Hypothalamus (tissue), 51 donors: ENCODE measurements around the gene CACNB4.
A peak's percentile ranks its signal among the peaks of the same experiment; 100 is the strongest.
"Not testable (repeated sequence)": the region's sequence is repeated elsewhere in the genome, so short reads cannot be mapped to it uniquely, and the experiment has no call there.

Source experiments
- DNase-seq, 51 donors: peaks; one replicate each; lab custom pipeline; 2025; lab: John Stamatoyannopoulos, UW

Gene CACNB4

DNA sequence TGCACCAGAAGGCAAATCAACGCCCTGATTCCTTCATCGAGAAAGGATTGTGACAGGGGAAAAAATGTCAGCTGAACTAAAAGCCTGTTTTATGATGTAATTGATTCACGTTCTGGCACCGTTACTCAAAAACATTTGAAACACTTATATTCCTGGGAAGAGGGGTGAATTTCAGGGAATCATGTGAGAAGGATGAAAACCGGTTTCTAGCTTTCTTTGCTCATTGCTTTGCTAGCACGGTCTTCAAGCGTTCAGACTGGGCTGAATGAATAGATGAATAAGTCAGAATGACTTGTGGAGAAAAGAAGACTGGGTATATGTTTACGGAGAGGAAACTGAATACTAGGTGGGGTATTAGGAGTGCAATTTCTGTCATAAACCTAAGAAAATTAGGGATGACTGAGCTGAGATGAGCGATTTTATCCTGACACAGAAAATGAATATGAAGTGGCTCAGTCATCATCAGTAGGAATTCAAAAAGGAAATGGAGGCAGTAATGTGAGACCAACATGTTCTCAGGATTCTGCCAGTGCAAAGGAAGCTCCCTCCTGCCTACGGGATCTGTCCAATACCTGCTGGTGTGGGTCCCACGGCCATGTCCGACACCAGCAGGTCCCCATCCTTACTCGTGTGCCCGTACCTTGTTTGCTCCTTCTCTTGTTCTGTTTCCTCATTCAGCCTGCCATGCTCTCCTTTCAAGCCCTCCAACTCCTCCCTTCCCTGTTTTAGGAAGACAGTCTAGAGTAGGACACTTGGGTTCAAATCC lies 146.0 kb downstream of the CACNB4 start:
- no peak for DNase-seq

DNA sequence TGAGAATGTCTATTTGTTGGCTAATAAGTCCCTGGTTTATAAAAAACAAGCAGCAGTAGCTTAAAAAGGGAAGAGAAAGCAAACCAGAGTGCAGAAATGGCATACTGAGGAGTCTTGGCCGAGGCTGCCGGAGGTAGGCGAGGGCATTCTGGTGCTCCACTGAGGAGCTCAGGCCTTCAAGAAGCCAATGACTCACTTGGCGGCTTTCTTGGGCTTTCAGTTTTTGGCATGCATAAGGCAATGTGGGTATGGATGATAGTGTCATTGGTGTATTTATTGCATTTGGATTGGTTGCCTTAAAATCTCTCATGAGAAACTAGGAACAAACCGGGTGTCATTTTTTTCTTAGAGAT lies 151.1 kb downstream of the CACNB4 start:
- DNase-seq = peak in 20 of 51 donors; percentile 11 to 60 (median 34)

DNA sequence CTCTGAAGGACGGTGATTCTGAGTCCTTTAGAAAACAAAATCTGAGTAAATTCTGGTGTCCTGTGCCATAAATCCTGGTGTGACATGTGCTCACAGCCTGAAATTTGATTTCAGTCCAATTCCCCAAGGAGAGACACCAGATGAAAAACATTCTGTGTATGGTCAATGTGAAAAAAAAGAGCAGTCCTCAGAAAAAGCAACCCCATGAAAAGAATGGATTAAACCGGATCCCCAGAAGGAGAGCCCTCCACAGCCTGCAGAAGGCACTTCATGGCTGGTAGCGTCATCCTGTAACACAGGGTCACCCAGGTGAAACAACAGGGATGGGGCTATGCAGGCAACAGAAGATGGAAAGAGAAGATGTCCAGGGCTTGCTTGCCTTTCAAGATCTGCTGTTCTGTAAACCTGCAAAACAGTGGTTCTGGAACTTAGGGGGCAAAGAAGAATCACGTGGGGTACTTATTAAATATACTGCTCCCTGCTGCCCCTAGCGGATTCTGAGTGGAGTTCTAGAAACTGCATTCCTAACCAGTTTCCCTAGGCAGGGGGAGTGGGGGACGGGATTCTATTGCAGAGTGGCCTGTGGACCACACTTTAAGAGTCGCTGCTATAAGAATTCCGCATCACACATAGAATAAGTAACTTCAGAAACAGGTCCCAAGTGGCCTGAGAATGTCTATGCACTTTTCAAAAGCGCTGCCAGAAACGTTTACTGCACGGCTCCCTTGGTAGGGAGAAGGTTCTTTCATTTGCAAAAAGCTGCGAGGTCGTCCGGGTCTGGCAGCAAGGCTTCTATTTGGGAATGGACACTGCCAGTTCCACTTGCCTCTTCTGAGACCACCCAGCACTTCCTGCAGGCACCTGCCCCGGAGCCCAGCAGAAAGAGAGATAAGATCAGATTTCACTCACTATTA lies 151.7 kb downstream of the CACNB4 start:
- DNase-seq = peak in 15 of 51 donors; percentile 7 to 42 (median 20)

DNA sequence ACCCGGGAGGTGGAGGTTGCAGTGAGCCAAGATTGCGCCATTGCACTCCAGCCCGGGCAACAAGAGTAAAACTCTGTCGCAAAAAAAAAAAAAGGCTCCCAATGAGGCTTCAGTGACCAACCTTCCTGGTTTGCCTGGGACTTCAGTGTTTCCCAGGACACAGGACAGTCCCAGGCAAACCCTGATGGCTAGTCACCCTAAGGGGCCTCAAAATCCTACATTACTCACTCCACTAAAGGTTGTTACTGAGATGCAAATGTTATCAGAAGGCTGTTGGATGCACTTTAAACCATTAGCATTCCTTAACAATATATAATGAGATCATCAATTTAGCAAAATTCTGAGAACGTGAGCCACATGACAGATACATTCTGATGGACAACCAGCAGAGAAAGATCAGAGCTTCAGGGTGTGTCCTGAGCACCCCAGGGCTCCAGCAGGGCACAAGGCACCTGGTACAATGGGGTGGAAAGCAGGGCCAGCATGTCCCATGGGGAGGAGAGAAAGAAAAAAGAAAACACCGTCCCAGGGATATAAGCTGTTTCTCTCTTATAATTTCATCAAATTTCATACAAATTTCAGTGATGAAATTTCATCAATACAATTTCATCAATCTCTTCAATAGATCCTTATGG lies 152.5 kb downstream of the CACNB4 start:
- DNase-seq = no peak

DNA sequence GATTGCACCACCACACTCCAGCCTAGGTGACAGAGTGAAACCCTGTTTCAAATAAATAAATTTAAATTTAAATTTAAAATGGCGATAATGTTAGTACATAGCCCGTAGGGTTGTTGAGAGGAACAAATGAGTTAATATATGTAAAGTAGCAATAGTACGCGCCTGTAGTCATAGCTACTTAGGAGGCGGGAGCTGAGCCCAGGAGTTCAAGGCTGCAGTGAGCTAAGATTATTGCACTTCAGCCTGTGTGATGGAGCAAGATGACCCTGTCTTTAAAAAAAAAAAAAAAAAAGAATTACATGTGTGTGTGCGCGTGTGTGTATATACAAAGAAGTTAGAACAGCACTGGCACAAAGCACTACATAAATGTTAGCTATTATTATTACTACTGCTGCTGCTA lies 153.2 kb downstream of the CACNB4 start:
- no peak for DNase-seq

DNA sequence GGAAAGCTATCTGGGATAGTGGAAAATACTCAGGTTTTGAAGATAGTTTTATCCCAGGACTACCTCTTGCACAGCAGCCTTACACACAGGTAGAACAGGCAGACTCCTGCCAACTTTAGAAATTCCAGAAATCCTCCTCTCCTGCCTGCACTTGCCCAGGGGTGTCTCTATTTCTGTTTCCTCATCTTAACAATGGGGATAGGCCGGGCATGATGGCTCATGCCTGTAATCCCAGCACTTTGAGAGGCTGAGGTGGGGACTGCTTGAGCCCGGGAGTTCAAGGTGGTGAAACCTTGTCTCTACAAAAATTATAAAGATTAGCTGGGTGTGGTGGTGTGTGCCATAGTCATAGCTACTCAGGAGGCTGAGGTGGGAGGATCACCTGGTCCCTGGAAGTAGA lies 153.7 kb downstream of the CACNB4 start:
- no peak for DNase-seq

DNA sequence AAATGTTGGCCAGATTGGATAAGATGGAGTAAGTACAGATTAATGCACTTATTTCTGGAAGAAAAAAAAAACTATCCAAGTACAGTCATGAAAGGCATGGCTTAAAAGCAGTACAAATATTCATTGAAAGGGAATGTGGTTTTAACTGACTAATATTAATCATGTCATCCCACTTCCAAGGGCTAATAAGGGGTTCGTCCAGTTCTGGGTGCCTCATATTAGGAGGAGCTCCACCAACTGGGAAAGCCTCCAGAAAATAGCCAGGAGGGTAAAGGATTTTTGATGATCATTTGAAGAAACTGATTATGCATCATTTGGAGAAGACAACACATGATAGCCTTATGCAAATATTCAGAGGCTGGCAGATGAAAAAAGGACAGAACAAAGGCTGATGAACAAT lies 155.4 kb downstream of the CACNB4 start:
- DNase-seq = no peak

DNA sequence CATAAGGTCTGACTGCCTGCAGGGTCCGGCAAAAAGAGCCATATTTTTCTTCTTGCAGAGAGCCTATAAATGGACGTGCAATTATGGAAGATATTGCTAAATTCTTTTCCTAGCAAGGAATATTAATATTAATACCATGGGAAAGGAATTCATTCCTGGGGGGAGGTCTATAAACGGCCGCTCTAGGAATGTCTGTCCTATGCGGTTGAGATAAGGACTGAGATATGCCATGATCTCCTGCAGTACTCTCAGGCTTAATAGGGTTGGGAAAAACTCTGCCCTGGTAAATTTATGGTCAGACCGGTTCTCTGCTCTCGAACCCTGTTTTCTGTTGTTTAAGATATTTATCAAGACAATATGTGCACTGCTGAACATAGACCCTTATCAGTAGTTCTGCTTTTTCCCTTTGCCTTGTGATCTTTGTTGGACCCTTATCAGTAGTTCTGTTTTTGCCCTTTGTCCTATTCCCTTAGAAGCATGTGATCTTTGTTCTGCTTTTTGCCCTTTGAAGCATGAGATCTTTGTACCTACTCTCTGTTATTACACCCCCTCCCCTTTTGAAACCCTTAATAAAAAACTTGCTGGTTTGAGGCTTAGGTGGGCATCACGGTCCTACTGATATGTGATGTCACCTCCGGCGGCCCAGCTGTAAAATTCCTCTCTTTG lies 156.2 kb downstream of the CACNB4 start:
- not testable (repeated sequence) for DNase-seq

DNA sequence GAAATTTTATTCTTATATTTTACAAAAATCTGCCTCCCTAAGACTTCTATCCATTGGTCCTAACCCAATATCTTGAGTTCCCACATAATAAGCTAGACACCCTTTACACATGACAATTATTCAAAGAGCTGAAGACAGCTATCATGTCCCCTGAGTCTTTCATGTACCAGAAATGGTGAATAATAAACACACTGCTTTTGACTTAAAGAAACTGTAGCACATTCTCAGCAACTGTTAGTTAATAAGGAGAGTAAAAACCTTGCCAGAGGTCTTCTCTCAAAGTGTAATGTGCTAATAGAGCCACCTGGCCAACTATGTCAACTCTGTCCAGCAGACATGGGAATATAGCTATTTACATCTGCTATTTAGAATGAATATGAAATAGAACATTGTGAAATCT lies 160.9 kb downstream of the CACNB4 start:
- no peak for DNase-seq

DNA sequence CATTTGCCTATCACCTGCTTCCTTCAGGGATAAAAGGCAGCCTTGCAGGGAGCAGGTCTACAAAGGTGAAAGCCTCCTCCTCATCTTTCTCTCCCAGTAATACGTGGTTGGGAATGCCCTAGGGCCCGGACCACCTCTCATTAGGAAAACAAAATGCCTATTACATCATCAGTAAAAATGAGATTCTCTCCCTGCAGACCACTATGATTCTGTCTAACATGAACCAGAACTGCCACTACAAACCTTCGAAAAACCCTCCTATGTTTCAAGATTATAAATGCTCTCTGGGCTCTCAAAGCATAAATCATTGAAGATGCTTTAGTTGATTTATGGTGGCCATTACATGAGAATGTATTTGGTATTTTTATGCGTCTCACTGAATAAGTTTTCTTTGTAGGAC lies 162.2 kb downstream of the CACNB4 start:
- DNase-seq = no peak

DNA sequence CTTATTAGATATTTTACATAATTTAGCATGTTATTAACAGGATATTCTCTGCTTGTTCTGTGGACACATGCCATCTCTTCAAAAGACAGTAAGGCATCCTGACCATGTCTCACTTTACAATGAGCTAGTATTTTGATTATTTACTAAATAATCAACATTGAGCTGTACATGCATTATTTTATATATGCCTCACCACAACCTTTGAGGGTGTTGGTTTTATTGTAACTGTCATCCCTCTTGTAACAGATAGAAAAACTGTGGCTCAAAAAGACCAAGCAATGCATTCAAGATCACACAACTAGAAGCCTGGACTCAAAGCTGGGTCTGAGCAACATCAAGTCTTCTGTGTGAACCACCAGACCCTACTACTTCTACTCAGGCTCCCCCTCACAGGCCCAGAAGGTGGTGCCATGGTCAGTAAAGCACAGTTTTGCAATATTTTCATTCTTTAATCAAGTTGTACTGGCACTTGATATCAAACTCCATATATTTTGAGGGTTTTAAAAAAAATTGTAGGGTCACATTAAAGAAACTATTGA lies 165.5 kb downstream of the CACNB4 start:
- DNase-seq = no peak

DNA sequence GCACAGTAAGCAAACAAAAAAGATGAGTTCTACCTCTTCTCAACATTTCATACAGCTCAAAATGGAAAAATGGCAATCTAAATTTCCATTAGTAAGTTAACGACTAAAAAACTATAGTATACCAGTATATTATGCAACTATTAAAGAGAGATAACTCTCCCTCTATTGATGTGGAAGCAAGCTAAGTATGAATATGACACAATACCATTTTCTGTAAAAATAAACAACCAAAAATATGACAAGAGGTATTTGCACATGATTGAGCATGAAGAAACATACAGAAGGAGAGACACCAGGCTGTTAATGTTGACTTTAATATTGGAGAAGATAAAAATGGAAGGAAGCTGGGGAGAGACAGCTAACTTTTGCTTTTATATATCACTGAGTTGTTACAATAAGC lies 167.1 kb downstream of the CACNB4 start:
- no peak for DNase-seq

DNA sequence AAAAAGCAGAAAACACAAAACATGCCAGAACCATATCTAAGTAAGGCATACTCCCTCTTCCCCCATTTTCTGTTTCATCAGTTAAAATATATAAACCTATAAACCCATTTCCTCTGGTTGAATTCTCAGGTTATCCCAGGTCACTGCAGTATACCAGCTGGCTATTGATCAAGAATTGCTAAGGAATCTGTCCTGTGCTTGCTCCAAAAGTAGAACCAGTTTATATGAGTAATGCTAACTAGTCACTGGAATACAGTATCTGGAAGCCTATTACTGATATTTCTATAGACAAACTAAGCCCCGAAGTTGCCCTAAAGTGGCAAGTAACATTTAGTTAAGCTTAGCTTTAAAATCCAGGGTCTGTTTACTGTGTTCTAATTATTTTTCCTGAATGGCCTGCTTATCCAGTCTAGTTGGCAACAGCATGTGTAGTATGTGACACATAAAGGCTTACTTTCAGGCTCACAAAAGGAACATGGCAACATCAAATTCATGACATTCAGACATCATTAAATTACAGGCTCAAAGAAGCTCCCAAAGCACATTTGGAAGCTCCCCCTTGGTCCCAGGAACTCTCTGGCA lies 167.7 kb downstream of the CACNB4 start:
- no peak for DNase-seq

DNA sequence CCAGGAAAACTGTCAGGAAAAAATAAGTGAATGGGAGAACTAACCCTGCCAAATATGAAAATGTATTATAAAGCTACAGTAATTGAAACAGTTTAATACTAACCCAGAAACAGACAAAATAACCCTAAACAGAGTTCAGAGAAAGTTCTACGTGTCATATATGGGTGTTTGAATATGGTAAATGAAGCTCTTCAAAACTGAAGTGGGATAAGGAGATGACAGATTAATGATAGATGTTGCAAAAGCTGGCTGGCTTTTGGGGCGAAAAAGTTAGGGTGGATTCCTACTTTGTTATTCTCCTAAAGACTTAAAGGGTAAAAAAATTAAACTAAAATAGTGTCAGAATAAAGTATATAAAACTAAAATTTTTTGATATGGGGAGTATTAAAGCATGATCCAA lies 168.8 kb downstream of the CACNB4 start:
- no peak for DNase-seq

DNA sequence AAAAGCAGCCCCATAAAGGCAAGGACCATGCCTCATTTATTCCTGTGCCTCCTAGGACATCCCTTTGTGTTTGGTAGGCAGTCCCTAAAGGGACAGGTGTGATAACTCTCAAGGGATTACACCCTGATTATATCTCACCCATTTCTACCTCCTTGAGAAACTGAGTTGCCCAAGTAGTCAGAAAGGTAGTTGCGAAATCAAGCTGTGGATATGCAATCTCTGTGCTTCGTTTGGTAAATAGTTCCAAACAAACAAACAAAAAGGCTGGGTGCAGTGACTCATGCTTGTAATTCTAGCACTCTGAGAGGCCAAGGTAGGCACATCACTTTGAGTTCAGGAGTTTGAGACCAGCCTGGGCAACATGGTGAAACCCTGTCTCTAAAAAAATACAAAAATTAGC lies 170.5 kb downstream of the CACNB4 start:
- no peak for DNase-seq

DNA sequence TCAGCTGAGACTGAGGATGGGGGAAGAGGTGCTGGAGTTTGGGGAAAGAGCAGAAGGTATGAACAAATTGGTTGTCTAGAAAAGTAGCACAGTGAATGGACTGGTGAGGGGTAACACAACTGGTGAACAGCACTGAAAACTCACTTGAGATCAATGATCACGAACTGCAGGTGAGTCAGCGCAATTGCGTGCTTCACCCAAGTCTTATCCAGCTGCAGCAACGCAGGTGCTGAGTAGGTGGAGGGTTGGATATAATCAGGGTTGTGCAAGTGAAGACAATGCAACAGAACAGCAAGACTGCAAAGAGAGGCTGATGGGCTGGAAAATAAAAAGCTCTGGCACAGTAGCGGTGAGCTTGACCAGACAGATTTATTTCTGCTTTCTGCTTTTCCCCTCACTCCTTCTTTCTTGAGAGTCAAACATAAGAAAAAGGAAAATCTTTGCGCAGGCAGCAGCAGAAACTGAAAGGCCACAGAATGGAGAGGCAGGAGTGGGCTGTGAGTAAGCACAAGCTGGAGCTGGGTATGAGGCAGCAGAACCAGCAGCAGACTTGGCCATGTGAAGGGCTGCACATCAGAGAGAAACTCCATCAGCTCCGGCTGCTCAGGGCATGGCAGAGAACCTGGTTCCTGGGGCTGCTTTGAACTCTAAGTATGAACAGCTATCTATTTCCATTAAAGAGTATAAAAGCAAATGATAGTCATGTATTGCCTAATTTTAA lies 171.2 kb downstream of the CACNB4 start:
- DNase-seq = peak in 10 of 51 donors; percentile 6 to 63 (median 15)

DNA sequence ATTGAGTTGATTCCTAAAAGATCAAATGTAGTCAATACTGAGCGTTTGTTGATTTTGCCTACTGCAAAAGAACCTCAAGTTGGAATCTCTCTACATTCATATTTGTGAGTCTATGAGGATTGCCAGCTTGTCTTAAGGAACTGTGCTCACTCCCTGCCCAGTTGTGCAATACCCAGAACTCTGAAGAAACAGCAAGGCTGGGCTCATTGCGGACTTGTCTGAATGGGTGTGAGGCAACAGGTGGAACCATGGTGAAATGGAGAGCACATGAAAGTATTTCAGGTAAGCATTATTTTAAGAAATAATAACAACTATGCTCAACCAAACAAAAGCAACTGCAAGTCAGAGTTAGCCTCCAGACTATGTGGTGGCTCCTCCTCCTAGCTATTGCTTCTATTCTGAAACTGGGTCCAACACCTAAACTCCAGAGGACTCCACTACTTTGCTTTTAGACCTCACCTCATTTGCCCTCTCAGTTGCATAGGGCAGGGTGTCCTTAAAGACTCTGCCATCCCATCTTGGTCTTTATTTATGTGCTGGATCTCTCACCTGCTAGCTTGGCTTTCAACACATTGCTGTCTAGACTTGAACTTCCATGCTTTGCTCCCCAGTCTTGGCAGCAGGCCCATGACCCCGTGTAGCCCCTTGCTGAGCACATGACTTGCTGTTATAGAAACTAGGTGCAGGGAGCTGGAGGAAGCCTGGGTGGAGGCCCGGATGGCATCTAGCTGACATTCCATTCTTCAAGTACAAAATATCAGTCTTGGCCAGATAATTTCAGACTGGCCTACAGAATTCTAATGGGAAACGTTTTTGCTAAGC lies 175.8 kb downstream of the CACNB4 start:
- peak in 17 of 51 donors; percentile 3 to 40 (median 14) for DNase-seq

DNA sequence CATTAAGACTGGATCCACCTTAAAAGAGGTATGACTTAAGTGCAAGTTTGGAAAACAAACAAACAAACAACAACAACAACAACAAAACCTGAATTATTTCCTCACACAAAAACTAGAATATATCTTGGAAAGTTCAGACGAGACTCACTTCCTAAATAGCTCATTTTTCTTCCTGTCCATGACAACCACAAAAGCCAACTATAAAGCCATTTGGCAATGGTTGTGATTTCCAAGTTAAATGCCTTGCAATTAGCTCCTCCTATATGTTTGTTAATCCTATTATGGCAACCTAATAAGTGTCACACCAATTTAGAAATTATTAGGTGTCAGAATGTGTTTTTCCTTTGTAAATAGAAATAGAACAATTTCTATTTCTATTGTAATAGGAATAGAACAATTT lies 179.1 kb downstream of the CACNB4 start:
- DNase-seq = no peak

DNA sequence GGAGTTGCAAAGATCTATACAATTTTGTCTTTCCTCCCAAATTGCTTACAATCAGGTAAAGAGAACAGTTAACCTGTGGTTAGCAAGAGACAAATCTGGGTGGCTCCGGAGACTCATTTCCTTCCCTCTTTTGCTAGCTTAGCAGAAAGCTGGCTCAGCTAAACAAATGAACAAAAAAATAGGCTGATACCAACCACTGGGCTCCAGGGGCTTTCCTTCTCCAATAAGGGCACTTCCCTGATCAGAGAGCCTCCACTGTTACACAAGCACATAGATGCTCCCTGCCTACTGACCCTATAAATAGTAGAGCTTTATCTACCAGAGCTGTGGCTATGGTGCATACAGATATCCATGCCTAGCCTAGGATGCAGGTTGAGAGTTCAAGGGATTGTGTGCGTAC lies 180.5 kb downstream of the CACNB4 start:
- DNase-seq = peak in 8 of 51 donors; percentile 3 to 20 (median 11)
